T-helper 17 cell (primary cell): ENCODE measurements around the gene TPRG1L. TPM values are rescaled to one million over a fixed set of nuclear protein-coding genes. Genes with fewer than 3 reads are reported as not detected.
A peak's percentile ranks its signal among the peaks of the same experiment; 100 is the strongest.

Source experiments
- ATAC-seq: fragments of 150-1000 bp; cut with Tn5 transposase; 2 replicates; pipeline ENCODE4 v1.10.0; 2021; ENCODE audit warnings: mild to moderate bottlenecking, moderate library complexity
- DNase-seq, 3 donors: peaks; one replicate each; pipeline versions ENCODE4 v3.0.0 to v3.0.0-alpha.2; 2020 to 2021
- H3K9me3 ChIP-seq: one replicate; pipeline ENCODE4 v1.7.0; 2013; ENCODE audit warnings: low read length, mild to moderate bottlenecking; ENCODE audit not compliant: control insufficient read depth, poor library complexity, severe bottlenecking
- H3K27ac Mint-ChIP-seq: one replicate; pipeline ENCODE4 v1.8.0; 2022; ENCODE audit warnings: mild to moderate bottlenecking, moderate library complexity, mixed read lengths
- H3K27me3 Mint-ChIP-seq: one replicate; pipeline ENCODE4 v1.8.0; 2022; ENCODE audit warnings: mixed read lengths
- H3K36me3 Mint-ChIP-seq: one replicate; pipeline ENCODE4 v1.8.0; 2022; ENCODE audit warnings: low read depth, mixed read lengths
- H3K4me1 Mint-ChIP-seq: one replicate; pipeline ENCODE4 v1.8.0; 2022; ENCODE audit warnings: mild to moderate bottlenecking, mixed read lengths
- H3K4me3 Mint-ChIP-seq: one replicate; pipeline ENCODE4 v1.8.0; 2022; ENCODE audit warnings: mild to moderate bottlenecking, moderate library complexity, mixed read lengths
- total RNA-seq, 4 donors: library from RNA in 2 of 4; stranded (reverse) in 2 of 4; gene quantifications; one replicate each; pipeline ENCODE4 v1.2.3 and lab custom pipeline; 2022 to 2026

Gene TPRG1L
- total RNA-seq, 2 donors from 2014 or later = 30.3 to 34.9 TPM

- DNase-seq (no peak), ATAC-seq (no peak)
- H3K36me3 Mint-ChIP-seq = no peaks in the 10 kb centered on the region
- no peak overlapping the region for H3K4me3 Mint-ChIP-seq
- H3K9me3 ChIP-seq = no peaks in the 10 kb centered on the region
- H3K27ac Mint-ChIP-seq = no peak overlapping the region
- H3K4me1 Mint-ChIP-seq = peaks cover 8% of the 10 kb centered on the region
- peaks cover 15% of the 10 kb centered on the region for H3K27me3 Mint-ChIP-seq
These were observed 16.7 kb upstream of the TPRG1L start for GRCh38 chr1:3608154-3608553.

- peaks cover 10% of the 10 kb centered on the region for H3K4me1 Mint-ChIP-seq
- ATAC-seq (no peak), DNase-seq (no peak)
- no peak overlapping the region for H3K27ac Mint-ChIP-seq
- peaks cover 22% of the 10 kb centered on the region for H3K27me3 Mint-ChIP-seq
- no peaks in the 10 kb centered on the region for H3K9me3 ChIP-seq
- peak overlapping the region; percentile 59 for H3K4me3 Mint-ChIP-seq
- H3K36me3 Mint-ChIP-seq = no peaks in the 10 kb centered on the region
These were observed 15.6 kb upstream of the TPRG1L start for GRCh38 chr1:3609016-3609768.

GRCh38 chr1:3609769-3610526, 14.9 kb upstream of the TPRG1L start:
- no peaks in the 10 kb centered on the region for H3K9me3 ChIP-seq
- Mint-ChIP-seq H3K4me3 (peak overlapping the region; percentile 64), H3K36me3 (no peaks in the 10 kb centered on the region), H3K4me1 (peaks cover 10% of the 10 kb centered on the region), H3K27ac (no peak overlapping the region), H3K27me3 (peaks cover 29% of the 10 kb centered on the region)
- ATAC-seq (no peak), DNase-seq (no peak)

GRCh38 chr1:3610527-3611169, 14.2 kb upstream of the TPRG1L start:
- no peak for ATAC-seq

GRCh38 chr1:3611170-3612019, 13.4 kb upstream of the TPRG1L start, which contains the start of gene MEGF6:
Gene MEGF6 (minus strand): TSS chr1:3611508. CDS start chr1:3611268, 240 bp downstream.
- DNase-seq (peak in 2 of 3 donors; percentile 55 to 62), ATAC-seq (peak; percentile 67)
- peaks cover 10% of the 10 kb centered on the region for H3K4me1 Mint-ChIP-seq
- H3K27ac Mint-ChIP-seq = no peak within 1 kb of the TSS
- H3K4me3 Mint-ChIP-seq = peak within 1 kb of the TSS; percentile 83
- H3K9me3 ChIP-seq = no peaks in the 10 kb centered on the region
- H3K36me3 Mint-ChIP-seq = no peaks in the 10 kb centered on the region
- peaks cover 44% of the 10 kb centered on the region for H3K27me3 Mint-ChIP-seq

More at GRCh38 chr1:3610527-3611169, 14.2 kb upstream of the TPRG1L start:
- H3K27ac Mint-ChIP-seq = no peak overlapping the region
- H3K4me3 Mint-ChIP-seq = peak overlapping the region; percentile 83
- DNase-seq = no peak
- H3K27me3 Mint-ChIP-seq = peaks cover 36% of the 10 kb centered on the region
- H3K36me3 Mint-ChIP-seq = no peaks in the 10 kb centered on the region
- peaks cover 10% of the 10 kb centered on the region for H3K4me1 Mint-ChIP-seq
- no peaks in the 10 kb centered on the region for H3K9me3 ChIP-seq

GRCh38 chr1:3612123-3612522, 12.7 kb upstream of the TPRG1L start:
- Mint-ChIP-seq H3K36me3 (no peaks in the 10 kb centered on the region), H3K27ac (no peak overlapping the region), H3K4me3 (peak overlapping the region; percentile 83), H3K4me1 (peaks cover 10% of the 10 kb centered on the region), H3K27me3 (peaks cover 45% of the 10 kb centered on the region)
- DNase-seq (no peak), ATAC-seq (no peak)
- no peaks in the 10 kb centered on the region for H3K9me3 ChIP-seq

- Mint-ChIP-seq H3K4me1 (peaks cover 15% of the 10 kb centered on the region), H3K4me3 (no peak overlapping the region), H3K36me3 (no peaks in the 10 kb centered on the region), H3K27me3 (peaks cover 30% of the 10 kb centered on the region), H3K27ac (no peak overlapping the region)
- no peaks in the 10 kb centered on the region for H3K9me3 ChIP-seq
- ATAC-seq = no peak
- DNase-seq = no peak
These were observed 9.8 kb upstream of the TPRG1L start for GRCh38 chr1:3614755-3615742.

GRCh38 chr1:3616861-3617260, 8.0 kb upstream of the TPRG1L start:
- peaks cover 30% of the 10 kb centered on the region for H3K27me3 Mint-ChIP-seq
- H3K4me3 Mint-ChIP-seq = no peak overlapping the region
- DNase-seq = no peak
- ATAC-seq = no peak
- H3K9me3 ChIP-seq = no peaks in the 10 kb centered on the region
- no peak overlapping the region for H3K27ac Mint-ChIP-seq
- H3K36me3 Mint-ChIP-seq = no peaks in the 10 kb centered on the region
- peaks cover 13% of the 10 kb centered on the region for H3K4me1 Mint-ChIP-seq

GRCh38 chr1:3617806-3618345, 6.9 kb upstream of the TPRG1L start:
- ATAC-seq = no peak

GRCh38 chr1:3618531-3618880, 6.3 kb upstream of the TPRG1L start:
- Mint-ChIP-seq H3K4me3 (no peak overlapping the region), H3K27me3 (peaks cover 30% of the 10 kb centered on the region), H3K36me3 (no peaks in the 10 kb centered on the region), H3K27ac (no peak overlapping the region), H3K4me1 (peaks cover 21% of the 10 kb centered on the region)
- no peak for DNase-seq
- no peak for ATAC-seq
- H3K9me3 ChIP-seq = no peaks in the 10 kb centered on the region

More at GRCh38 chr1:3617806-3618345, 6.9 kb upstream of the TPRG1L start:
- Mint-ChIP-seq H3K4me3 (no peak overlapping the region), H3K27ac (no peak overlapping the region), H3K27me3 (peaks cover 30% of the 10 kb centered on the region), H3K36me3 (no peaks in the 10 kb centered on the region), H3K4me1 (peaks cover 16% of the 10 kb centered on the region)
- no peak for DNase-seq
- H3K9me3 ChIP-seq = no peaks in the 10 kb centered on the region

- Mint-ChIP-seq H3K4me3 (no peak overlapping the region), H3K27me3 (peaks cover 25% of the 10 kb centered on the region), H3K4me1 (peaks cover 26% of the 10 kb centered on the region), H3K27ac (peak overlapping the region; percentile 2), H3K36me3 (no peaks in the 10 kb centered on the region)
- ATAC-seq = peak; percentile 92
- H3K9me3 ChIP-seq = no peaks in the 10 kb centered on the region
- peak; percentile 57 to 66 (median 58) for DNase-seq
These were observed 5.7 kb upstream of the TPRG1L start for GRCh38 chr1:3618881-3619671.
